ENCODE results near the gene PIGB.

The PIGB gene

GRCh38 chr15:55366981-55367380 lies 48.0 kb downstream of the PIGB start (continued):
- no peak for TF ChIP-seq PATZ1 (CRISPR knock-in tag; IDR thresholded peaks at IDR 0.05; ENCODE audit: borderline replicate concordance)

GRCh38 chr15:55372701-55373440 lies 53.8 kb downstream of the PIGB start:
- no peak for ATAC-seq
- TF ChIP-seq POU6F1 (CRISPR knock-in tag; IDR thresholded peaks at IDR 0.05; ENCODE audit: borderline replicate concordance, low read depth) (no peak), ZNF8 (CRISPR knock-in tag; IDR thresholded peaks at IDR 0.05) (no peak)

- TF ChIP-seq ZFP3 (CRISPR knock-in tag; IDR thresholded peaks at IDR 0.05) (no peak), TCF4 (CRISPR knock-in tag; IDR thresholded peaks at IDR 0.05; ENCODE audit: borderline replicate concordance) (no peak), POU6F1 (CRISPR knock-in tag; IDR thresholded peaks at IDR 0.05; ENCODE audit: borderline replicate concordance, low read depth) (no peak), OSR1 (CRISPR knock-in tag; IDR thresholded peaks at IDR 0.05) (no peak), ZNF8 (CRISPR knock-in tag; IDR thresholded peaks at IDR 0.05) (no peak), TSHZ2 (CRISPR knock-in tag; IDR thresholded peaks at IDR 0.05) (no peak), ARNTL (CRISPR knock-in tag; IDR thresholded peaks at IDR 0.05; ENCODE audit: borderline replicate concordance, low read depth) (no peak), ESRRG (CRISPR knock-in tag; IDR thresholded peaks at IDR 0.05) (no peak), GLIS3 (CRISPR knock-in tag; IDR thresholded peaks at IDR 0.05) (no peak), ZC3H10 (CRISPR knock-in tag; IDR thresholded peaks at IDR 0.05) (no peak), SNAI2 (CRISPR knock-in tag; IDR thresholded peaks at IDR 0.05) (no peak), CSRNP3 (CRISPR knock-in tag; IDR thresholded peaks at IDR 0.05) (no peak), ZFP30 (CRISPR knock-in tag; IDR thresholded peaks at IDR 0.05) (no peak), BACH2 (CRISPR knock-in tag; IDR thresholded peaks at IDR 0.05; ENCODE audit: borderline replicate concordance) (no peak), RARB (CRISPR knock-in tag; IDR thresholded peaks at IDR 0.05) (no peak), CSDC2 (CRISPR knock-in tag; IDR thresholded peaks at IDR 0.05) (no peak), TOX (CRISPR knock-in tag; IDR thresholded peaks at IDR 0.05; ENCODE audit: borderline replicate concordance) (no peak), ZNF565 (CRISPR knock-in tag; conservative IDR thresholded peaks at IDR 0.05; ENCODE audit: low read depth) (no peak), PPARA (CRISPR knock-in tag; IDR thresholded peaks at IDR 0.05; ENCODE audit: borderline replicate concordance) (no peak)
- no peak for ATAC-seq
These were observed 60.1 kb downstream of the PIGB start for GRCh38 chr15:55379095-55379494.

Measured in SK-N-SH treated with all-trans-retinoic acid at 6 μM for 48 hours (cell line).